Hypothalamus (tissue), 51 donors: ENCODE data around the gene SNCA.

Experiments used
- DNase-seq, 51 donors: peaks; one replicate each; lab custom pipeline; 2025; lab: John Stamatoyannopoulos, UW

Gene SNCA

DNA sequence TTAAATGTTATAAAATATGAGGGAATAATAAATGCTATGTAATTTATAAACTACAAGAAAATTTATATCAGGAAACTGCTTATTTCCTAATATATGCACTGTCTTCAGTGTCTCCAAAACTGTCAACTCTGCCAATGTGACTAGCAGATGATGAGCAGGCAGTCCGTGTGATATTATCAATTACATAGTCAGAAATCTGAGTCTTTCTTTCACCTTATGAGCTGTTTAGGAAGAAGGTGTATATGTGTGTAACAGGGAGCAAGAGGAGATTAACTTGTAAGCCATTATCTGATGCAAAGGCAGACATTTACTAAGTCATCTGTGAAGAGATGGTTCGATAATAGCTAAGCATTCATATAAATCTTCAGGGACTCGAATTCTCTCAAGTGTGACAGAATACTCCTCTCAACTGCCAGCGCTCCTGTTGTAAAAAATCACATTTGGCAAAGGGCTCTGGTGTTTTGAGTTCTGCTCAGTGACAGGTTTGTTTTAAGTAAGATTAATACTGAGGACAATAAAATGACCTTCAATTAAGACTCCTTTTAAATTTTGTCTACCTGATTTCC, 79.7 kb downstream of the SNCA start:
- DNase-seq = no peak

DNA sequence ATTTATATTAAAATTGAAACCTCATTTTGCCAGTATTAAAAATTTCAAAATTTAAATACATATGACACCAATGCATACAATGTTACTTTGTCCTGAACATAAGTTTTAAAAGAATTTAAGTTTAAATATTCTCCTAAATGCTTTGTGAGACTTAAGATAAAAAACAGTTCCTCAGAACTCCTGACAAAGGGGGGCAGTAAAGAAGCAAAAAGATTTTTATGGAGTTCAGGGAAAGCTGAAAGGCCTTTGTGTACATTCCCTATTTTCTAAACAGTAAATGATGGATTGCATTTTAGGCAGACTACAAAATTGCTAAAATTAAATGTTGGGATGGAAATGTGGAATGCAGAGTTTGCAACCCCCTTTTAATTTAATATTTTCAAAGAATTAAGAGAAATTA, 81.7 kb downstream of the SNCA start:
- no peak for DNase-seq

DNA sequence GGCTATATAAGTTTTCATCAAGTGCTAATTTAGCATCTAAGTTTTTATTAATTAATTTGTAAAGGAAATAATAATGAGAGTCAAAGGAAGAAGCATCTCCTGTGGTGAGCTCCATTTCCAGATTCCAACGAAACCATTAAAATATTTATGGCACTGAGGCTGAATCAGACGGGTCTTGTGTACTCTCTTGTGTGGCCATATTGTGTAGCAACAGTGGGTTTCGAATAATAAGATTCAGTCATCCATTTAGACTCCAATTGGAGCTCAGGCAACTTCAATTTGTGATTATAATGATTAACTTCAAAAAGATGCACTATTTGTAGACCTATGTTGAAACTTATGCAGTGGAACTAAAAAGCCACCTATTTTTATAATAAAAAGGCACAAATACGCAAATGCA, 82.4 kb downstream of the SNCA start:
- no peak for DNase-seq

DNA sequence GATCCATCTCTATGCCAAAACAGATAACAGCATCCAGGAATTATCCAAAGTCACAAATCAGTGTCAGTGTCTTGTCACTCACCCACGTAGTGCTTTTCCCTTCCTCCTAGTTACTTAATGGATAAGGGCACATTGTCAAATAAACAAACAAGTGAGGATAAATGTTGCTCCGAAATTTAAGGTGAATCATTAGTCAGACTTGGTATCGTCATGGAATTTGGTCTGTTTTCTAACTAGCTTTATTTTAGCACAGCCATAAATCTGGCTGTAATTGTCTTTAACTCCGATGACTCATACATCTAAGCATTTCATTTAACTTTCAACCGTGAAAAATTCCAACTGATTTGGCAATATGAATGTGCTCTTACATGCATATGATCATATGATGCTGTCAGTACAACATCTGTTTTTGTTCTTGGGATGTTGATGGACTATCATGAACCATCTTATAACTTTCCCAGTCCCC, 83.3 kb downstream of the SNCA start:
- no peak for DNase-seq

DNA sequence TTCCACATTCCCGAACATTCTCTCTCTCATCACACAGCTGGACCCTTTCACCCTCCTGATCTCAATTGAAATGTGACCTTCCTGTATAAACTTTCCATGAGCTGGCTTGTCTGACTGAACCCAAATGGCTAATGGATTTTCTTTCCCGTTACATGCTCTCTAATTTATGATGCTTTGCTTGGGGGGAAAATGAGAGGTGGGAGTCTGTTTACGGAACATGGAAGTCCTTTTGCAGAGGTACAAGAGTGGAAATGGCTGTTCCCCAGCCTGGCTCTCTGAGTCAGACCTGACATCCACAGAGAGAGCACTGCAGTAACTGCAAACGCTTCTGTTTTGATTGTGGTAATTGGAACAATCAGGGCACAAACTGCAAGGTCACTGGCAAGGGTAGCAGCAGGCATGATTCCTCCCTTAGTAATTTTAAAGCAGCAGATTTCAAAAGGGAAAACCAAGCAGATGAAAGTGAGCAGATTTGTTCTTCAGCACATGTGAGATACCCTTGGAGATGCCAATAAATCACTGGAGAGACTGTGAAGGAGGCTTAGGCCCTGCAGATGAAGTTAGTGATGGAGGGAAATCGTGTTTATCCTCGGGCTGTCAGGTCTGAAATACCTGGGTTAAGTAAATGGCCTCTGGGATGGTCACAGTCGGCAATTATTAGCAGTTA, 83.9 kb downstream of the SNCA start:
- peak in 4 of 51 donors; percentile 1 to 45 (median 16) for DNase-seq

GRCh38 chr4:89751416-89751815, 85.5 kb downstream of the SNCA start:
- no peak for DNase-seq

GRCh38 chr4:89746377-89746776, 90.6 kb downstream of the SNCA start:
- DNase-seq = no peak

- DNase-seq = no peak
Measured at GRCh38 chr4:89745708-89746107, 91.3 kb downstream of the SNCA start.

DNA sequence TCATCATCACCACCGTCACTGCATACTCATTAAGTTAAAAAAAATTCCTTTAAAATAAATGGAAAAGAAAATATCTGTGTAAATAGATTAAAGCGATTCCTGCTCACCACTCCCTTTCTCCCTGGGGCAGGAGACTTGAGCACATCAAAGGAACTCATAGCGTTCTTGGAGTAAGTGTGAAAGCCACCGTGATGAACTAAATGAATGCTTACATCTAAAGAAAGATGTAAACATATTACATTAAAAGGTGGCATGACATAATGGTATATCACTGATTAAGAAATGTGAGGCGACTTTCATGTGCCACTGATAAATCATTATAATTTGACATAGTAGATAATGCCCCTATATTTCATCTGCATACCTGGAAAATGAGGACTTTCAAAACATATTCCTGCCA, 92.0 kb downstream of the SNCA start:
- no peak for DNase-seq

DNA sequence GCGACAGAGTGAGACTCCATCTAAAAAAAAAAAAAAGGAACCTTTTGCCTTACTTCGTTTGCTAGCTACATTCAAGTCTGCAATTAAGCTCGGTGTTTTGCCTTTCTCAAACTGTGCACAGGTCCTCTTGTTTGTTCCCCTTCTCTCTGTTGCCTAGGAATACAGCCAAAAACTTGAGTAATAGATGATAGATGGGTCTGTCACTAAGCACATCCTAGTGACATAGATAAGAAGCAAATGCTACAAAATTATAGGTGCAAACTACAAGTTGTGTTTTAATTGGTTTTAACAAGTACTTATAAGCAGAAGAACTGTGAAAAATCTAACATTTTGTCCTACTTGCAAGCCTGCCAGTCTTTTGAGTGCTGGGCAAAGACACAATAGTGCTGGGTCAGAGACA, 95.2 kb downstream of the SNCA start:
- DNase-seq = no peak

DNA sequence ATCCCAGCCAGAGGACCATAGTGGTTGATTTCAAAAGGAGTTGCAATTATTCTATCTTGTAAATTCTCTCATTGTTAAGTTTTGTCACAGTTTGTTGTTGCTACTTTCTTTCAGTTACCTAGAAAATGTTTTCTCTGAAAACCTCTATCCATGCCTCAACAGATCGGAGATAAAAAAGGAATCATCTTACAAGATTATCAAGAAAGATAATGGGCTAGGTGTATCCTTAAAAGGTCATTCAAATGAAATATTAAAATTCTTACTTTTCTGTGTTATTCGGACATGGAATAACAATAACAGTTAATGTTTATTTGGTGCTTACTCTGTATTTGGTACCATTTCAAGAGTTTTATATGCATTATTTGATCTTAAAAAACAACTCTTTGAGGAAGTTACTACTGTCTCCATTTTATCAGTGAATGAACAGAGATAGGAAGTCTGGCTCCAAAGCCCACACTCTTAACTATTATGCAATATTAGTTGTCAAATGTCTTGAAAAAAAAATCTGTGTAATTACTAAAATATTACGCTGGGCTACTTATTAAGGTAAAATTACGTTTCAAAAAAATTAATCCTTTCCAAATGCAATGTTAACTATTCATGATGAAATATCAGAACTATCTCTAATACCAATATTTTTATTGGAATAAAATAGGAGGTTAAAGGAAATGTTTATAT, 97.5 kb downstream of the SNCA start:
- DNase-seq = no peak

- no peak for DNase-seq
Measured at GRCh38 chr4:89737888-89738287, 99.1 kb downstream of the SNCA start.

GRCh38 chr4:89733946-89734345, 103.0 kb downstream of the SNCA start:
- no peak for DNase-seq

DNA sequence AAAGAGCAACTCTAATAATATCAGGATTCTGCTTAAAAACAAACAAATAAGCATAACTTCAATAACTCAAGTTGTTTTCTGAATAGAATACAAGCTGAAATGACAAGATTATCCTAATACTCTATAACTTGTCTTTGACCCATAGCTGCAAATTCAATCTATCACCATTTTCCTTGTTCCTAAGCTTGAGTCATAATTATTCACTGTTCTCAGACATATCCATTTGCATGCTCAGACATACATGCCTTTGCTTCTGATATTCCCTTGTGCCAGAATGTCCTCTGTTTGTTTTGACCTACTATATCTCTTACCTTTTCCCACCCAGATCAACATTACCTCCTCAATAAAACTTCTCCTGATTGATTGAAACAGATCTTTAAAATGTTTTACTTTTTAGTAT, 109.7 kb downstream of the SNCA start:
- DNase-seq = no peak

DNA sequence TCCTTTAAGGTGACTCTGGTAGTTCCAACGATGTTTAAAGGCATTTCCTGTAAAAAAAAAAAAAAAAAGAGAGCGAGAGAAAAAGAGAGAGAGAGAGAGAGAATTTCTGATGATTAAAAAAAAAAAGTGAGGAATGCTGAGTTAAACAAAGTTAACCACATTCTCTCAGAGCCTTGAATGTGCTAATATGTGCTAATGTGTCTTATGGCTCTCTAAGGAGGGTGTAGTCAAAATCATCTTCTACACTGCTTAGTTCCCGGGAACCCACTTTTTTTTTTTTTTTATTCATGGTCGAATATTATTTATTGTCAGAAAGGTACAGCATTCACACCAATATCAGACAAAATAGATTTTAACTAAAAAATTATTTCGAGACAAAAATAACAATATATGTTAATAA, 111.7 kb downstream of the SNCA start:
- DNase-seq = no peak

- DNase-seq = no peak
Measured at GRCh38 chr4:89724716-89725115, 112.2 kb downstream of the SNCA start.

GRCh38 chr4:89723096-89723495, 113.9 kb downstream of the SNCA start:
- no peak for DNase-seq

DNA sequence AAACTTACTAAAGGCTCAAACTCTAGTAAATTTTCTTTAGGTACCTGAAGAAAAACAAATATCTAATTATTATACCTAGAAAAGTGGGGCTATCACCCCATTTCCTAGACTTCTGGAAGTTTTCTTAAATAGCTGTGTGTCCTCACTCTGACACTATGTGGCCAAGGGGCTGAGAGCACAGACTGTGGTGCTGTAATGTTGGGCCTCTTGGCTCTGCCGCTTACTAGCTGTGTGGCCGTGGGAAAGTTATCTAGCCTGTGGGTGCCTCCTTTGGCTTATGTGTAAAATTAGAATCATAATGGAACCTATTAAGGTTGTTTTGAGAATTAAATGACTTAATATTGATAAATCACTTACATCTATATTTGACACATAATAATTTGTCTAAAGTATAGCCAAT, 114.4 kb downstream of the SNCA start:
- no peak for DNase-seq

- no peak for DNase-seq
Measured at GRCh38 chr4:89720981-89721380, 116.0 kb downstream of the SNCA start.

GRCh38 chr4:89719536-89720090, 117.3 kb downstream of the SNCA start:
- DNase-seq = no peak

DNA sequence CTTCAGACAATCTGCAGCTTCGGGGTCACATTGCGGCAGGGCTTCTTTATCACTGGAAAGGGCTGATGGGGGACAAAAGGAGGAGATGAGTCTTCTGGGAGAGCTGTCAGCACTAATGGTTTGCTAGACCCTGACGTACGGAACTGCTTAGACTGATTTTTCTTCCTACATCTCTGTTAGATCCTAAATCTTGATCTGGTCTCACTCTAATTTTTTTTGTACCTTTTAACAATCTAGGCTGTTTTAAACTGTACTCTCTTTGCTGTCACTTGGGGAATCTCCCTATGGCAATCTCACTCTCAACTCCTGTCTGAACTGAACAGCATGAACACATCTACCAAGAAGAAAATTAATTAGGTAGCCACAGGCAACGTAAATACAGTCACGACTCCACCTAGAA, 120.1 kb downstream of the SNCA start:
- DNase-seq = no peak

GRCh38 chr4:89715631-89716030, 121.3 kb downstream of the SNCA start:
- DNase-seq = no peak
